VCaP (cell line): Measurements from ENCODE around the gene RPS3.

ENCODE experiments used
- H3K27ac ChIP-seq: fragments of 450-650 bp; 2 replicates; pipeline ENCODE4 v1.5.1; 2017
- CTCF ChIP-seq: fragments of 450-650 bp; conservative IDR thresholded peaks from 2 replicates; pipeline ENCODE4 v1.5.1; 2017; ENCODE audit warnings: mild to moderate bottlenecking, moderate library complexity

Gene RPS3

GRCh38 chr11:75384438-75385080 is 14.8 kb upstream of the RPS3 start:
- no peak overlapping the region for H3K27ac ChIP-seq
- peak; percentile 99 for TF ChIP-seq CTCF

DNA sequence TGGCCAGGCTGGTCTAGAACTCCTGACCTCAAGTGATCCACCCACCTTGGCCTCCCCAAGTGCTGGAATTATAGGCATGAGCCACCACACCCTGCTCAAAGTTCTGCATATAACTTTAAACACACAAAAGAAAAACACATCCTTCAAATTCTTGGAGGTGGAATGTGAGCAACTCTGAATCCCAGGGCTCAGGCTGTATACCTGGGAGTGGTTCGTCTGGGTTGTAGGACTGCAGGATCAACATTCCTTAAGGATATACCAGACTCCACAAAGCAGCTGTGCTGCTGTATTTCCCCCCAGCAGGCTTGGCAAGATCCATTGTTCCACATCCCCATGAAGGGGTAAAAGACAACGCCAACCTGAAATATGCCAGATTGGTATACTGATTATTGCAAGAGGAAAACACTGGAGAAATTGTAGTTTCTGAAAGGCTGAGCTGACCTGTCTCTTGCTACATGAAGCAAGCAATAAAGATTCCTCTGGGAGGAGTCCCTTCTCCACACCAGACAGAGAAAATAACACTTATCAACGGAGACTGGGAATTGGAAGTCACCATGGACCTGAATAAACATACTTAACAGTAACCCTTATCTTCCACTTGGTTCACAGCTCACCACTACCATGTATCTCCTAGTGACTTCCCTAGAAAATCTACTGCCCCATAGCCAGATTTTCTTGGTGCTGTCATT is 12.2 kb upstream of the RPS3 start:
- H3K27ac ChIP-seq, result no peak overlapping the region
- TF ChIP-seq CTCF, result no peak

DNA sequence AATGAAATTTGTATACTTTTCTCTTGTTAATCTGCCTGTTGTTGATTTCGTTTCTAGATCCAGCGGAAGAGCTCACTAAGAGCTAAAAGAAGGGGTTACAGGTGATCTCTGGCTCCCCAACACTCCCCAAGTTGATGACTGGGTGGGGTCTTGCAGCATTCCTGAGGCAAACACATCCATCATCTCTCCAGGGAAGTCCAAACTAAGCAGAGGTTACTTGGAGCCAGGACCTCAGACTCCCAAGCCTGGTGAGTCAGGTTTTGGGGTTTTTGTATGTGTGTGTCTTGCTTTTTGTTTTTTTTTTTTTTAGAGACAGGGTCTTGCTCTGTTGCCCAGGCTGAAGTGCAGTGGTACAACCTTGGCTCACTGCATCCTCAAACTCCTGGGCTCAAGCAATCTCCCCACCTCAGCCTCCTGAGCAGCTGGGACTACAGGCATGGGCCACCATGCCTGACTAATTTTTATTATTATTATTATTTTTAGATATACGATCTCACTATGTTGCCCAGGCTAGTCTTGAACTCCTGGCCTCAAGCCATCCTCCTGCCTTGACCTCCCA is 11.5 kb upstream of the RPS3 start:
- TF ChIP-seq CTCF, result no peak
- no peak overlapping the region for H3K27ac ChIP-seq

- no peak overlapping the region for H3K27ac ChIP-seq
These were observed 10.7 kb upstream of the RPS3 start for GRCh38 chr11:75388386-75389275.

DNA sequence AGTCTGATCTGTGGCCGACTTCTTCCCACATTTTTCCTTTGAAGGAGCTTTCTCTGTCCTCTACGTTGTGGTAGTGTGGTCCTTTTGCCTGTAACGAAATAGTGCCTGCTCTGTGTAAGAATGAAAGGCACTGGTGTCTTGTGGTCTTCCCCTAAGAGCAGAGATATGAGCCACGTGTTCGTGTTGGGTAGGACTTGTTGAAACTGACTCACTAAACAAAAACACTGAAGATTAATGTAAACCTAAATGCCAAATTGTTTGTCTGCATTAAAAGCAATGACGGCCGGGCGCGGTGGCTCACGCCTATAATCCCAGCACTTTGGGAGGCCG is 10.1 kb upstream of the RPS3 start:
- no peak overlapping the region for H3K27ac ChIP-seq
- TF ChIP-seq CTCF, result no peak

More at GRCh38 chr11:75388386-75389275, 10.7 kb upstream of the RPS3 start:
- peak; percentile 94 for TF ChIP-seq CTCF

DNA sequence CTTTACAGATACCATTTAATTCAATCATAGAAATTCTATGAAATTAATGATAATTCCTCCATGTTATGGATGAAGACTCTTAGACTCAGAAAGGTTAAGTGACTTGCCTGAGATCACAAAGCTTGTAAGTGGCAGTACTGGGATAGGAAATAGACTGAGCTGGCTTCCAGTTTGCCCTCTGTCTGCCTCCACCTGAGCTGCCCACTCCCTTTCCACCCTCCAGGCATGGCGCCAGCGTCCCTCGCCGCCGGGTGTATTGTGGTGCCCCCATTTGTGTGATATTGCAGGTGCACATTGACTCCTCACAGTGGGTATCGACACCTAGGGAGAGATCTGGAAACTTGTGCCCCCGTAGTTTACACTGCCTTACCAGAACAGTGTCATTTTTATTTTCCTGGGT is 9.4 kb upstream of the RPS3 start:
- TF ChIP-seq CTCF, result no peak
- H3K27ac ChIP-seq, result no peak overlapping the region
